ENCODE results near the gene TIE1. TPM values are rescaled to one million over a fixed set of nuclear protein-coding genes. Genes with fewer than 3 reads are reported as not detected.

TIE1 gene
- total and polyA plus RNA-seq, 2 of the 13 experiments (the other 11 are each of a cell fraction or from before 2014, with no cell fraction given) = 0.58 to 0.84 TPM

DNA sequence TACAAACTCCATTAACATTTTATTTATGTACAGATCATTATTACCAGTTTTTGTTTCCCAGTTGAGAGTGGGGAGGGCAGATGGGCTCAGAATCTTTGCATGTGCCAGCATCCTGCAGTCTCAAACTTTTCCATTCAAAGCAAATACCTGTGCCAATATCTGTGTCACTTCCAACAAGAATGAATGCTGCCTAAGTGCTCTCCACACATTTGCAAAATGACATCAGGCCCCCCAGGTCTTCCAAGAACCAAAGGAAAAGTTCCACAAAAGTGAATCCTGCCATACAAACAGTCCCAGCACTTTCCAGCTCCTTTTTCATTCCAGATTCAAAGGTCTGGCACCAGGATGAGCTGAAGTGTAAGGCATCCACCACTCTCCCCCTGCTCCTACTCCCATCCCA lies 1.7 kb upstream of the TIE1 start (continued):
- TF ChIP-seq, protein P1, sequence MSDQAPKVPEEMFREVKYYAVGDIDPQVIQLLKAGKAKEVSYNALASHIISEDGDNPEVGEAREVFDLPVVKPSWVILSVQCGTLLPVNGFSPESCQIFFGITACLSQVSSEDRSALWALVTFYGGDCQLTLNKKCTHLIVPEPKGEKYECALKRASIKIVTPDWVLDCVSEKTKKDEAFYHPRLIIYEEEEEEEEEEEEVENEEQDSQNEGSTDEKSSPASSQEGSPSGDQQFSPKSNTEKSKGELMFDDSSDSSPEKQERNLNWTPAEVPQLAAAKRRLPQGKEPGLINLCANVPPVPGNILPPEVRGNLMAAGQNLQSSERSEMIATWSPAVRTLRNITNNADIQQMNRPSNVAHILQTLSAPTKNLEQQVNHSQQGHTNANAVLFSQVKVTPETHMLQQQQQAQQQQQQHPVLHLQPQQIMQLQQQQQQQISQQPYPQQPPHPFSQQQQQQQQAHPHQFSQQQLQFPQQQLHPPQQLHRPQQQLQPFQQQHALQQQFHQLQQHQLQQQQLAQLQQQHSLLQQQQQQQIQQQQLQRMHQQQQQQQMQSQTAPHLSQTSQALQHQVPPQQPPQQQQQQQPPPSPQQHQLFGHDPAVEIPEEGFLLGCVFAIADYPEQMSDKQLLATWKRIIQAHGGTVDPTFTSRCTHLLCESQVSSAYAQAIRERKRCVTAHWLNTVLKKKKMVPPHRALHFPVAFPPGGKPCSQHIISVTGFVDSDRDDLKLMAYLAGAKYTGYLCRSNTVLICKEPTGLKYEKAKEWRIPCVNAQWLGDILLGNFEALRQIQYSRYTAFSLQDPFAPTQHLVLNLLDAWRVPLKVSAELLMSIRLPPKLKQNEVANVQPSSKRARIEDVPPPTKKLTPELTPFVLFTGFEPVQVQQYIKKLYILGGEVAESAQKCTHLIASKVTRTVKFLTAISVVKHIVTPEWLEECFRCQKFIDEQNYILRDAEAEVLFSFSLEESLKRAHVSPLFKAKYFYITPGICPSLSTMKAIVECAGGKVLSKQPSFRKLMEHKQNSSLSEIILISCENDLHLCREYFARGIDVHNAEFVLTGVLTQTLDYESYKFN (CRISPR knock-in tag; conservative IDR thresholded peaks at IDR 0.05) = no peak
- TF ChIP-seq ZNF672 (CRISPR knock-in tag; IDR thresholded peaks at IDR 0.05) = no peak
- no peak for TF ChIP-seq ZNF124 (CRISPR knock-in tag; IDR thresholded peaks at IDR 0.05)
- TF ChIP-seq KDM6A (CRISPR knock-in tag; IDR thresholded peaks at IDR 0.05; ENCODE audit: low read depth) = no peak
- no peak for TF ChIP-seq ZNF549 (CRISPR knock-in tag; IDR thresholded peaks at IDR 0.05)
- TF ChIP-seq ZSCAN9 (CRISPR knock-in tag; IDR thresholded peaks at IDR 0.05; ENCODE audit: borderline replicate concordance) = no peak

DNA sequence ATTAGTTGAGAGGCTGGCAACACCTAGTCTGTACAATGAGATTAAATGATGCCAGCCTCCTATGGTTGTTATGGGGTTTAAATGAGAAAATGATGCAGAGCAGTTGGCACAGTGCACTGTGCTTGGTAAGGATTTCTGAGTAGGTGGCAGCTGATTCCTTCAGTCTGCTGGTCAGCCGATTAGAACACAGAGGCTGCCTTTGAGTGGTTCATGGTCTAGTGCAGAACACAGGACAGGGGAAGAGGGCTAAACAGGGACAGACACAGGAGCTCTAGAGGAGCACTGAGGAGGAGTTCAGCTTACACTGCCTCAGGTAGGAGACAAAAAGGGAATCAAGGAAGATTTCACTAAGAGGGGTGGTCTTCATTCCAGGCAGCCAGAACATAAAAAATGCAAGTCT lies 1.4 kb downstream of the TIE1 start:
- no peak overlapping the region for H3K4me3 ChIP-seq (replicated peaks in 1 of 3; ENCODE audit: insufficient read depth in 1 of 3, low read depth in 2 of 3, low read length in 3 of 3)
- ATAC-seq = no peak
- no peak overlapping the region for H3K4me2 ChIP-seq (ENCODE audit: low read depth, low read length)
- TF ChIP-seq ZFP41 (CRISPR knock-in tag; IDR thresholded peaks at IDR 0.05; ENCODE audit: borderline replicate concordance) (no peak), SMC3 (IDR thresholded peaks at IDR 0.05; ENCODE audit: low read length) (no peak), CBX1 (IDR thresholded peaks at IDR 0.05; ENCODE audit: low read depth) (no peak), KLF12 (CRISPR knock-in tag; IDR thresholded peaks at IDR 0.05; ENCODE audit: borderline replicate concordance) (no peak), ZNF615 (CRISPR knock-in tag; IDR thresholded peaks at IDR 0.05; ENCODE audit: borderline replicate concordance) (no peak), NFRKB (IDR thresholded peaks at IDR 0.05) (no peak), SRY (CRISPR knock-in tag; IDR thresholded peaks at IDR 0.05) (no peak)
- no peaks in the 10 kb centered on the region for H3K36me3 ChIP-seq (replicated peaks in 1 of 2; ENCODE audit: control insufficient read depth in 1 of 2, insufficient read depth in 2 of 2, low read length in 2 of 2)
- POLR2A ChIA-PET = no interaction called here
- H3K9me3 ChIP-seq (ENCODE audit: low read length) = no peaks in the 10 kb centered on the region
- CTCF ChIA-PET (ENCODE audit: low intra/inter-chr PET ratio, low total read pairs) = no interaction called here
- 30% methylated on average over 1 of the region's 1 CpG for WGBS (ENCODE audit: low lambda C conversion rate)
- peaks cover 0 to 24% of the 10 kb centered on the region in 2 experiments; a peak in 3 of 5 replicates for H3K27me3 ChIP-seq (ENCODE audit: control insufficient read depth in 1 of 2, insufficient read depth in 2 of 2, low read length in 2 of 2)
- peaks cover 25% of the 10 kb centered on the region for H3K4me1 ChIP-seq (ENCODE audit: insufficient read depth, low read length)
- no peaks in the 10 kb centered on the region for H4K20me1 ChIP-seq (ENCODE audit: insufficient read depth, low read length)
- BruUV-seq (replicated peaks) = no TSS peak
- no peak for FAIRE-seq
- no peak for DNase-seq (ENCODE audit: low spot score)
- H3K9ac ChIP-seq (ENCODE audit: insufficient read depth, low read depth, low read length) = no peak overlapping the region
- no peak overlapping the region for H3K27ac ChIP-seq (ENCODE audit: extremely low read length, insufficient read depth, low read length)
- intact Hi-C loops (cut with micrococcal nuclease; ENCODE audit: unreplicated experiment) (no loop called here), in situ Hi-C loops (cut with HindIII; ENCODE audit: extremely low pct_ligation_motif_present, low pct_unique_long_range_greater_than_20kb) (no loop called here)
- no peaks in the 10 kb centered on the region for H3K79me2 ChIP-seq (ENCODE audit: insufficient read depth, low read length)
- no peak overlapping the region for H2AFZ ChIP-seq (ENCODE audit: low read length)

All from HepG2 (cell line).